A549 (cell line): Measurements from ENCODE around the gene REC114.

ENCODE experiments used
- POLR2A ChIP-seq: IDR thresholded peaks from 2 replicates; pipeline ENCODE4 v1.6.1; 2012; ENCODE audit warnings: mild to moderate bottlenecking, low read length
- RAD21 ChIP-seq, 2 experiments: fragments of >200 bp in 1 of 2; sonication (Bioruptor Twin) in 1 of 2; formaldehyde crosslinking in 1 of 2; IDR thresholded peaks in 1 of 2; conservative IDR thresholded peaks in 1 of 2; 2 replicates in 1 of 2; 3 replicates in 1 of 2; pipeline ENCODE4 v1.6.1; 2012 to 2018; ENCODE audit warnings: inconsistent platforms in 1 of 2
- TFCP2L1 ChIP-seq: fragments of 250-450 bp; sonication (Bioruptor Pico); IDR thresholded peaks from 2 replicates; pipeline ENCODE4 v1.5.0; 2021; ENCODE audit warnings: mild to moderate bottlenecking
- TF ChIP-seq, protein P1 (sequence below): fragments of 200-600 bp; sonication (generic); IDR thresholded peaks from 2 replicates; pipeline ENCODE4 v1.6.1; 2016; ENCODE audit warnings: antibody characterized with exemption, mild to moderate bottlenecking, moderate library complexity

- TF ChIP-seq POLR2A: no peak
- TF ChIP-seq, protein P1, sequence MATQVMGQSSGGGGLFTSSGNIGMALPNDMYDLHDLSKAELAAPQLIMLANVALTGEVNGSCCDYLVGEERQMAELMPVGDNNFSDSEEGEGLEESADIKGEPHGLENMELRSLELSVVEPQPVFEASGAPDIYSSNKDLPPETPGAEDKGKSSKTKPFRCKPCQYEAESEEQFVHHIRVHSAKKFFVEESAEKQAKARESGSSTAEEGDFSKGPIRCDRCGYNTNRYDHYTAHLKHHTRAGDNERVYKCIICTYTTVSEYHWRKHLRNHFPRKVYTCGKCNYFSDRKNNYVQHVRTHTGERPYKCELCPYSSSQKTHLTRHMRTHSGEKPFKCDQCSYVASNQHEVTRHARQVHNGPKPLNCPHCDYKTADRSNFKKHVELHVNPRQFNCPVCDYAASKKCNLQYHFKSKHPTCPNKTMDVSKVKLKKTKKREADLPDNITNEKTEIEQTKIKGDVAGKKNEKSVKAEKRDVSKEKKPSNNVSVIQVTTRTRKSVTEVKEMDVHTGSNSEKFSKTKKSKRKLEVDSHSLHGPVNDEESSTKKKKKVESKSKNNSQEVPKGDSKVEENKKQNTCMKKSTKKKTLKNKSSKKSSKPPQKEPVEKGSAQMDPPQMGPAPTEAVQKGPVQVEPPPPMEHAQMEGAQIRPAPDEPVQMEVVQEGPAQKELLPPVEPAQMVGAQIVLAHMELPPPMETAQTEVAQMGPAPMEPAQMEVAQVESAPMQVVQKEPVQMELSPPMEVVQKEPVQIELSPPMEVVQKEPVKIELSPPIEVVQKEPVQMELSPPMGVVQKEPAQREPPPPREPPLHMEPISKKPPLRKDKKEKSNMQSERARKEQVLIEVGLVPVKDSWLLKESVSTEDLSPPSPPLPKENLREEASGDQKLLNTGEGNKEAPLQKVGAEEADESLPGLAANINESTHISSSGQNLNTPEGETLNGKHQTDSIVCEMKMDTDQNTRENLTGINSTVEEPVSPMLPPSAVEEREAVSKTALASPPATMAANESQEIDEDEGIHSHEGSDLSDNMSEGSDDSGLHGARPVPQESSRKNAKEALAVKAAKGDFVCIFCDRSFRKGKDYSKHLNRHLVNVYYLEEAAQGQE: no peak
- no peak for TF ChIP-seq TFCP2L1
- TF ChIP-seq RAD21 (conservative IDR thresholded peaks at IDR 0.05 in 1 of 2, IDR thresholded peaks at IDR 0.05 in 1 of 2): no peak
Measured at GRCh38 chr15:73593304-73594074, 150.5 kb downstream of the REC114 start.
